RWPE2 (cell line): ENCODE data around the gene PPP1R16B.
A peak's percentile ranks its signal among the peaks of the same experiment; 100 is the strongest.
"Not testable (repeated sequence)": the region's sequence is repeated elsewhere in the genome, so short reads cannot be mapped to it uniquely, and the experiment has no call there.

ENCODE experiments used
- ATAC-seq: fragments of 200-7000 bp; cut with Tn5 transposase; 3 replicates; pipeline ENCODE4 v1.9.1; 2021; ENCODE audit warnings: low read depth
- DNase-seq: peaks from one replicate; pipeline ENCODE4 v3.0.0-alpha.2; 2020; ENCODE audit warnings: low spot score
- H3K27ac ChIP-seq: fragments of 450-650 bp; 2 replicates; pipeline ENCODE4 v1.5.1; 2017; ENCODE audit warnings: mild to moderate bottlenecking; ENCODE audit not compliant: poor library complexity, severe bottlenecking
- H3K27me3 ChIP-seq: fragments of 250-450 bp; sonication (Bioruptor Pico); 2 replicates; pipeline ENCODE4 v1.5.1; 2021; ENCODE audit warnings: mild to moderate bottlenecking, moderate library complexity; ENCODE audit not compliant: insufficient read depth, poor library complexity, severe bottlenecking
- H3K36me3 ChIP-seq: fragments of 250-450 bp; sonication (Bioruptor Pico); 2 replicates; pipeline ENCODE4 v1.5.1; 2020; ENCODE audit warnings: low read depth, mild to moderate bottlenecking, moderate library complexity
- H3K4me1 ChIP-seq: fragments of 250-450 bp; sonication (Bioruptor Pico); 2 replicates; pipeline ENCODE4 v1.5.1; 2021; ENCODE audit warnings: mild to moderate bottlenecking, moderate library complexity; ENCODE audit not compliant: insufficient read depth, poor library complexity, severe bottlenecking
- H3K4me3 ChIP-seq: fragments of 250-450 bp; sonication (Bioruptor Pico); 2 replicates; pipeline ENCODE4 v1.5.1; 2021; ENCODE audit warnings: mild to moderate bottlenecking, moderate library complexity; ENCODE audit not compliant: severe bottlenecking
- H3K9me3 ChIP-seq: fragments of 250-450 bp; sonication (Bioruptor Pico); 2 replicates; pipeline ENCODE4 v1.5.1; 2021; ENCODE audit warnings: mild to moderate bottlenecking, moderate library complexity; ENCODE audit not compliant: severe bottlenecking
- TF ChIP-seq, protein P1 (sequence below): fragments of 450-650 bp; IDR thresholded peaks from one replicate; pipeline ENCODE4 v1.5.1; 2017; ENCODE audit warnings: mild to moderate bottlenecking, moderate library complexity; ENCODE audit not compliant: poor library complexity, severe bottlenecking

Gene PPP1R16B

DNA sequence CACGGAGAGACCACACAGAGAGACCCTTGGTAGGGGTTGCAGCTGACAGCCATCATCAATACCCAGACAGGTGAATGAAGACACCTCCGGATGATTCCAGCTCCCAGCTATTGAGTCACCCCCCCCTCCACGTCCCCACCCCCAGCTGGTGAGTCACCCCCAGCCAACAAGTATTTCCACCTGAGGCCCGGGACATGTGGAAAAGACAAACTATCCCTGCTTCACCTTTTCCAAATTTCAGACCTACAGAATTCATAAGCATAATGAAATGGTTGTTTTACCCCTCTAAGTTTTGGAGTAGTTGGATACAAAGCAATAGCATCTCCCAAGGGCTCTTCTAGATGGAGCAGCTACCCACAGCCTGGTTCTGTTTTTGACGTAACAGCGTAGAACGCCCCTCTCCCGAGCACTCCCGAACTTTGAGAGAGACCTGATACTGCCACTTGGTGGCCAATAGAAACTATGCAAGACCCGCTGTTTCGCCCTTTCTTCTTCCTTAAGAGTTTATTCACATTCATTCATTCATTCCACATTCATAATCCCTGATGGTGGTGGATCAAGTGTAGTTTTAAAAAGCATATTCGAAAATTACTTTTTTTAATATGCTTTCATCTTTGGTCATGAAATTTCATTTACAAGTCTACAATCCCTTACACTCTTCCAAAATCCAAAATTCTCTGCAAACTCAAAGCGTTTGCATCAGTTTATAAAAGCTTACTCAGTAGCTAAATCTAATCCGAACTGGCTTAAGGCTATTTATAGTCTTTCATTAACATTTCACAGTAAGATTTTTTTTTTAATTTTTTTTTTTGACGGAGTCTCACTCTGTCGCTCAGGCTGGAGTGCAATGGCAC is 15.1 kb upstream of the PPP1R16B start:
- Histone ChIP-seq H3K27ac (peak overlapping the region; percentile 41), H3K27me3 (no peaks in the 10 kb centered on the region), H3K4me3 (no peak overlapping the region), H3K4me1 (peaks cover 16% of the 10 kb centered on the region), H3K36me3 (no peaks in the 10 kb centered on the region), H3K9me3 (no peaks in the 10 kb centered on the region)
- TF ChIP-seq, protein P1, sequence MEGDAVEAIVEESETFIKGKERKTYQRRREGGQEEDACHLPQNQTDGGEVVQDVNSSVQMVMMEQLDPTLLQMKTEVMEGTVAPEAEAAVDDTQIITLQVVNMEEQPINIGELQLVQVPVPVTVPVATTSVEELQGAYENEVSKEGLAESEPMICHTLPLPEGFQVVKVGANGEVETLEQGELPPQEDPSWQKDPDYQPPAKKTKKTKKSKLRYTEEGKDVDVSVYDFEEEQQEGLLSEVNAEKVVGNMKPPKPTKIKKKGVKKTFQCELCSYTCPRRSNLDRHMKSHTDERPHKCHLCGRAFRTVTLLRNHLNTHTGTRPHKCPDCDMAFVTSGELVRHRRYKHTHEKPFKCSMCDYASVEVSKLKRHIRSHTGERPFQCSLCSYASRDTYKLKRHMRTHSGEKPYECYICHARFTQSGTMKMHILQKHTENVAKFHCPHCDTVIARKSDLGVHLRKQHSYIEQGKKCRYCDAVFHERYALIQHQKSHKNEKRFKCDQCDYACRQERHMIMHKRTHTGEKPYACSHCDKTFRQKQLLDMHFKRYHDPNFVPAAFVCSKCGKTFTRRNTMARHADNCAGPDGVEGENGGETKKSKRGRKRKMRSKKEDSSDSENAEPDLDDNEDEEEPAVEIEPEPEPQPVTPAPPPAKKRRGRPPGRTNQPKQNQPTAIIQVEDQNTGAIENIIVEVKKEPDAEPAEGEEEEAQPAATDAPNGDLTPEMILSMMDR: peak; percentile 93
- DNase-seq (peak; percentile 90), ATAC-seq (peak; percentile 79)

DNA sequence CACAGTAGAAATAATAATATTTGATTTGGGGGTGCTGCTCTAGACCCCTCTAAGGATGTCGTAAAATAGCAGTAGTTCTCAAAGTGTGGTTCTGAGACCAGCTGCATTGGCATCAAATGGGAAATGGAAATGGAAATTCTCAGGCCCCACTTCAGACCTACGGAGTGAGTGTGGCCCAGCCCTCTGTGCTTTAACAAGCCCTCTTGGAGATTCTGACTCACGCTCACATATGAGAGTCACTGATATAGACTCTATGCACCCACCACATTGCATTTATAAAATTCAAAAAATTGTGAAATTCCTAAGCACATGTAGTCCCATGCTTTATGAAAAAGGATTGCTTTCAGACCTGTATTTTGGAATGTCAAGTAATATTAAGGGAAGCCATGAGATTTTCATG is 14.2 kb upstream of the PPP1R16B start:
- Histone ChIP-seq H3K9me3 (no peaks in the 10 kb centered on the region), H3K27me3 (peaks cover 4% of the 10 kb centered on the region), H3K36me3 (no peaks in the 10 kb centered on the region), H3K27ac (no peak overlapping the region), H3K4me1 (peaks cover 16% of the 10 kb centered on the region), H3K4me3 (no peak overlapping the region)
- DNase-seq (peak; percentile 29), ATAC-seq (no peak)
- TF ChIP-seq, protein P1: no peak

DNA sequence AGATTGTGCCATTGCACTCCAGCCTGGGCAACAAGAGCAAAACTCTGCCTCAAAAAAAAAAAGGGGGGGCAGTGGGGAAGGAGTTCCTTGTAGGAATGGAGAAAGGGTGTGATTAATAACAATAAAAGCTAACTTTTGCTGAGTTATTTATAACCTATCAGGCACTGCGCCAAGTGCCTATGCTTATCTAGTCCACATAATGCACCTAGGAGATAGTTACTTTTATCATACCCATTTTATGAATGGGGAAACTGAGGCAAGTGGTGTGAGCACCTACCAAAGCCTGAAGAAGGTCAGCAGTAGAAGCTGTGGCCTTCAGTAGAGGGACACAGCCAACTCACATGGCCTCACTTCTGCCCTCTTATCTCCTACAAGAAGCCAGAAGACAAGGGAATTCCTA is 13.6 kb upstream of the PPP1R16B start:
- Histone ChIP-seq H3K27me3 (peaks cover 4% of the 10 kb centered on the region), H3K36me3 (no peaks in the 10 kb centered on the region), H3K9me3 (no peaks in the 10 kb centered on the region), H3K4me3 (no peak overlapping the region), H3K4me1 (peaks cover 16% of the 10 kb centered on the region), H3K27ac (no peak overlapping the region)
- DNase-seq: peak; percentile 38
- TF ChIP-seq, protein P1: no peak
- ATAC-seq: no peak

DNA sequence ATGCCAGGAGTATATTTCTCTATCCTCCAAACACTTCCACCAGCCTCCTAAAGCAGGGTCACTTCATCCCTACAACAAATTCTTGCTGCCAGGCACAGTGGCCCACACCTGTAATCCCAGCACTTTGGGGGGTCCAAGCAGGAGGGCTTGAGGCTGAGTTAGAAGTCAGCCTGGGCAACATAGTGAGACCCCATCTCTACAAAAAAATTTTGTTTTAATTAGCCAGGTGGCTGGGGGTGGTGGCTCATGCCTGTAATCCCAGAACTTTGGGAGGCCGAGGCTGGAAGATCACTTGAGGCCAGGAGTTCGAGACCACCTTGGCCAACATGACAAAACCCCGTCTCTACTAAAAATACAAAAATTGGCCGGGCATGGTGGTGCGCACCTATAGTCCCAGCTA is 11.4 kb upstream of the PPP1R16B start:
- not testable (repeated sequence) for ATAC-seq, H3K27me3 ChIP-seq, H3K27ac ChIP-seq, H3K4me3 ChIP-seq, H3K36me3 ChIP-seq, H3K9me3 ChIP-seq
- H3K4me1 ChIP-seq: peaks cover 16% of the 10 kb centered on the region
- DNase-seq: peak; percentile 52

DNA sequence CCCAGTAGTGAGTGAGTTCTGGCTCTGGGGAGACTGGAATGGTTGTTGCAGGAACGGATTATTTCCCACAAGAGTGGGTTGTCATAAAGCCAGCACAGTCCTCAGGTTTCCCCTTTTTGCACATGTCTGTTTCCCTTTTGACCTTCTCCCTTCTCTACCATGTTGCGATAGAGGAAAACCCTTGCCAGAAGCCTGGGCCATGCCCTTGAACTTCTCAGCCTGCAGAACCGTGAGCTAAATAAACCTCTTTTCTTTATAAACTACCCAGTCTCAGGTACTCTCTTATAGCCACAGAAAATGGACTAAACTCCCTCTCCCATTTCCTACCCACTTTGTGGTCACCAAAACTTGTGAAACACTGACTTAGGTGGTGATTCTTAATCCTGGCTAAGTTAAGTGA is 7.2 kb upstream of the PPP1R16B start:
- TF ChIP-seq, protein P1: no peak

More for the DNA sequence above, 7.2 kb upstream of the PPP1R16B start:
- no peak for ATAC-seq
- H3K9me3 ChIP-seq: no peaks in the 10 kb centered on the region
- DNase-seq: no peak
- H3K4me3 ChIP-seq: no peak overlapping the region
- no peaks in the 10 kb centered on the region for H3K36me3 ChIP-seq
- H3K27ac ChIP-seq: no peak overlapping the region
- H3K27me3 ChIP-seq: peaks cover 4% of the 10 kb centered on the region
- H3K4me1 ChIP-seq: no peaks in the 10 kb centered on the region
